ENCODE data around the gene NFATC1. TPM values are rescaled to one million over a fixed set of nuclear protein-coding genes. Genes with fewer than 3 reads are reported as not detected.

The NFATC1 gene
- total and polyA plus RNA-seq, 8 donors, result 3.4 to 7.9 (median 4.4) TPM

DNA sequence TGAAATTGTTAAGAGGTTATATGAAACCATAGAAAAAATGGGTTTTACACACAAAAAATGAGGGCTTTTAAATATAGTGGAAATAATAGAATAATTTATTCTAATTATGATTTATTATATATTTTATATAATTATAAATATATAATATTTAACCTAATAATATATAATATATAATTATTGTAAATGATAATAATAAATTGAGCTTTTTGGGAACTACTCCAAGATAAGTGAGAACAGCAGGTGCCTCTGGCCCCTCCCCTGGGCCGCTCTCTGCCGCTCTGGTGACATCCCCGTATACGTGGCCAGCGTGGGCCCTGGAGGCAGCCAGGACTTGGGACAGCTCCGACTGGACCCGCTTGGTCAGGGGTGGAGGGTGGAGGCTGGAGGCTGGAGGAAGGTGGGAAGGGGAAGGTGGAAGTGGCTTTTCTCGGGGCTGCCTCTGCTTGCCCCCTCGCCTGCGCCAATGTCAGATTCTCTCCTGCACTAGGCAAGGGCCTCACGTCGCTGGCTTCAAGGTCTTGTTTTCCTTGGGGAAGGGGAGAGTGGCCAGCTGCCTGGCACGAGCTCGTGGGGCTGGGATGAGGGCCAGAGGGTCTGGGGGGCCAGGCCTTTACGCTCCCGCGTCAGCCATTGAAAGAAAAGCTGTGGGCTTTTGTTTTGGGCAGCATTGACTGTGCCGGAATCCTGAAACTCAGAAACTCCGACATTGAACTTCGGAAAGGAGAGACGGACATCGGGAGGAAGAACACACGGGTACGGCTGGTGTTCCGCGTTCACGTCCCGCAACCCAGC lies 54.8 kb downstream of the NFATC1 start:
- H3K9me3 ChIP-seq, result no peaks in the 10 kb centered on the region
- H3K4me3 ChIP-seq, result no peak overlapping the region
- no peak for FAIRE-seq
- intact Hi-C loops (cut with DNase I), result no loop called here
- no peaks in the 10 kb centered on the region for H3K36me3 ChIP-seq
- TF ChIP-seq CTCF (IDR thresholded peaks at IDR 0.05), result no peak
- H3K27me3 ChIP-seq, result no peaks in the 10 kb centered on the region
- peak in 1 of 6 donors; percentile 60 for DNase-seq
- no peak for ATAC-seq
- no peak overlapping the region for H3K27ac ChIP-seq
- 90 to 92% methylated on average over 28 of the region's 28 CpGs for WGBS, 2 donors
- H3K4me1 ChIP-seq, result no peaks in the 10 kb centered on the region

DNA sequence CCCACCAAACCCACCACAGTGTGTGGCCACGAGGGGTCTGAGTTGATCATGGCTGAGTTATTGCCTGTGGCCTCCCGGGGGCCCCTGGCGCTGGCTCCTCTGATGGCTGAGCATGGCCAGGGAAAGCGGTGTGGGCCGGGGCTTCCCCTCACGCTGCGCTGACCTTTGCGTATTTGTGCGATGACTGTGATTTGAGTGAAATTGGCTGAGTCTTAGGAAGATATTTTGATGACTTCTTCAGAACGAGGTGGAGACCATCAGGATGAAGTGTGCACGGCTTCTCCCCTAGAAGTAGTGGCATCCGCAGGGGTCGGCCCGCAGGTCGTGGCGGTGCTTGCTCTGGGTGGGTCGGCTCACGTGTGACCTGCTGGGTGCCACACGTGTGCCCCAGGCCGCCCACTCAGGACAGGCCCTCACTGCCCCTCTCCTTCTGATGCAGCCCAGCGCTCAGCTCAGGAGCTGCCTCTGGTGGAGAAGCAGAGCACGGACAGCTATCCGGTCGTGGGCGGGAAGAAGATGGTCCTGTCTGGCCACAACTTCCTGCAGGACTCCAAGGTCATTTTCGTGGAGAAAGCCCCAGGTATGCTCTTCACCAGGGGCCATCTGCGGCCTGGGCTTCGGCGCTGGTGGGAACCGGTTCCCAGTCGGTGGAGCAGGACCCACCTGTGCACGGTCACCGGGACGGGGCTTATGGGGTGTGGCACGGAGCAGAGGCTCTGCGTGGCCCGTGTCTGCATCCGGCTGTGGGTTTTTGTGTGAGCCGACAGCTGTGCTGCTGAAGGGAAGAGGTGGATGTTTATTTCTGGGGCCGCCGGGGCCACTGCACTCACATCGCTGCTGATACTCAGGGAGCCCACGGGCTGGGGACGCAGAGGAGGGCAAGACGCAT lies 55.8 kb downstream of the NFATC1 start:
- no peak for TF ChIP-seq CTCF (IDR thresholded peaks at IDR 0.05)
- Histone ChIP-seq H3K27ac (no peak overlapping the region), H3K27me3 (no peaks in the 10 kb centered on the region), H3K4me3 (no peak overlapping the region), H3K4me1 (no peaks in the 10 kb centered on the region), H3K9me3 (no peaks in the 10 kb centered on the region), H3K36me3 (no peaks in the 10 kb centered on the region)
- ATAC-seq (no peak), DNase-seq (peak in 1 of 6 donors; percentile 64), FAIRE-seq (no peak)
- WGBS, 2 donors, result 91 to 92% methylated on average over 45 of the region's 45 CpGs
- intact Hi-C loops (cut with DNase I), result no loop called here

DNA sequence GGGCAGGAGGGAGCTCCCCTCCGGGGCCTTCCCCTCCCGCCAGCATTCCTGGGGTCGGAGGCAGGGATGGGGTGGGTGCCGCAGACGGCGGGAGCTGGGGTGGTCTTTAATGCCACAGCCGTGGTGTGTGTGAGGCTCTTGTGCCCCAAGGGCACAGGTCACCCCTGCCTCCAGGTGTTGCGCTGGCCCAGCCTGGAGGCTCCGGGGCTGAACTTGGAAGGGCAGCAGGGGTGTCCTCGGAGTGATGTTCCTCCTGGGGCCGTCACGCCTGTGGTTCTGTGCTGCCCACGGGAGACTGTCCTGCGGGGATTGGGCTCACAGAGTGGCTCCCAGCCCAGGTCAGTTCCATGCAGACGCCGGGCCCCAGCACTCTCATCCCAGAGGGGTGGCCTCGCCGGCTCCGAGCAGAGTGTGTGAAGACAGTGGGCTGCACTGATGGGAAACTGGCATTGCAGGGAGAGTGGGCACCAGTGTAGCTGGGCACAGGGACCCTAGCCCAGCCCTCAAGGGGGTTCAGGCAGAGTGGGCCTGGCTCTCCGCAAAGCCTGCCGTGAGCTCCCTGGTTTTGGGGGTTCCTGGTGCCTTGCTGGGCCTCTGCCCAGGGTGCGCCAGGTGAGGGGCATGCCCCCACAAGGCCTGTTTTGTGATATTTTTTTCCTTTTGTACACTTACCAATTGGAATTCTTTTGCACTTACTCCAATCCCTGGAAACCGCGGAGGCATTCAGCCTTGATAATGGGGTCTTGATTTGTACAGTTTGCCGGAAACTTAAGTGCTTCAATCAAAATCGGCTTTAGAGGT lies 56.7 kb downstream of the NFATC1 start:
- ATAC-seq (no peak), DNase-seq (peak in 1 of 6 donors; percentile 66), FAIRE-seq (no peak)
- no peaks in the 10 kb centered on the region for H3K36me3 ChIP-seq
- no peak overlapping the region for H3K27ac ChIP-seq
- H3K4me1 ChIP-seq, result no peaks in the 10 kb centered on the region
- intact Hi-C loops (cut with DNase I), result no loop called here
- WGBS, 2 donors, result 93 to 96% methylated on average over 26 of the region's 26 CpGs
- no peak overlapping the region for H3K4me3 ChIP-seq
- no peak for TF ChIP-seq CTCF (IDR thresholded peaks at IDR 0.05)
- no peaks in the 10 kb centered on the region for H3K27me3 ChIP-seq
- H3K9me3 ChIP-seq, result no peaks in the 10 kb centered on the region

DNA sequence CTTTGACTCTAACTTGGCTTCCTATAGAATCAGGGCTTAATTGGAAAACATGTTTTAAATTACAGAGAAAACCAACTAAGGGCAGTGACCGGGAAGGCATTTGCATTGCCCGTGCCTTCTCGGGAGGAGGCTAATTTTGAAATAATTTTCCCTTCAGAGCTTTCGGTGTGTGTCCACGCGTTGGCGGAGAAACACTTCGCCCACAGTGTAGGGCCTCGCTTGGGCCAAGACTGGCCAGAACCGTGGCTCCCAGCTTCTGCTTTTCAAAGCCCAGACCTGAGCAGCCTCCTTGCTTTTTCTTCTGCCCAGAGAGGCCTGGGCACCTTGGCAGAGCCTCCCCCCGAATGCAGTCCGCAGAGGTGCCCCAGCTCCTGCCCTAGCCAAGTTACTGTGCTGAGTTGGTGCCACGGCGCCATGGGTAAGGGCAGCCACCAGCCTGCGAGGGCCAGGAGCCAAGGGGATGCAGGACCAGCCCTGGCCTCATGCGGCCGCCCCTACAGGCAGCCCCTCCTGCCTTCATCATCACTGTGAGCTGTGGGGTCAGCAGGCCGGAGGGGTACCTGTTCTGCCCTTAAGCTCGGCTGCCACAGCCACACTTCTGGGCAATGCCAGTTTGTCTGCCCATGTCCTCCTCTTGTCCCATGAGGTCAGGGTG lies 57.4 kb downstream of the NFATC1 start:
- no peak for TF ChIP-seq CTCF (IDR thresholded peaks at IDR 0.05)
- DNase-seq, result peak in 1 of 6 donors; percentile 31
- Histone ChIP-seq H3K27me3 (no peaks in the 10 kb centered on the region), H3K4me1 (no peaks in the 10 kb centered on the region), H3K36me3 (no peaks in the 10 kb centered on the region), H3K4me3 (no peak overlapping the region), H3K27ac (no peak overlapping the region), H3K9me3 (no peaks in the 10 kb centered on the region)
- FAIRE-seq, result no peak
- no peak for ATAC-seq
- intact Hi-C loops (cut with DNase I), result no loop called here
- 90 to 93% methylated on average over 14 to 19 of the region's 19 CpGs for WGBS, 2 donors
